SH-SY5Y (cell line): ENCODE results near the gene TXLNA.

ENCODE experiments used
- GATA2 ChIP-seq: IDR thresholded peaks from 2 replicates; pipeline ENCODE4 v1.6.1; 2011; ENCODE audit warnings: mild to moderate bottlenecking, low read depth, low read length
- GATA3 ChIP-seq: IDR thresholded peaks from 2 replicates; pipeline ENCODE4 v1.6.1; 2011; ENCODE audit warnings: low read depth, mild to moderate bottlenecking, low read length, moderate library complexity

DNA sequence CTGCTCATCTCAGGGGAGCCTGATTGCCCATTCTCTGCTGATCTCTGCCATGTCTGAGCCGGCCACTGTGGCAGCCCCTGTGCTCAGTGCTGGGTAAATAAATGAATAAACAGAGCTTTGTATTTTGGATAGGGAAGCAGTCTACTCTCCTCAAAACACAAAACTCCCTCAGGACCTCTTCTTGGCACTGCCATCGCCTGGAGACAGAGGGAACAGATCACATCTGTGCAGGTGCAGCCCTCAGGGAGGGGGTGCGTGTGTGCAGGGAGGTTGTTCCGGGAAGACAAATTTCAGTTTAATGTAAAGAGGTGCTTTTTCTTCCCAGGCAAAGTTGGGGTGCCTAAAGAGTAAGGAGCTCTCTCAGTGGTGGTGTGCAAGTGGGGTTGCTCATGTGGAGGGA is 59.9 kb downstream of the TXLNA start:
- TF ChIP-seq GATA3 (no peak), GATA2 (no peak)
